Astrocyte (in vitro differentiated cells and primary cell): ENCODE results near the gene MYO1A.

ENCODE experiments used
- CTCF ChIP-seq: IDR thresholded peaks from 2 replicates; pipeline ENCODE4 v1.5.1; 2011; ENCODE audit warnings: low read depth, mild to moderate bottlenecking, inconsistent platforms, low read length, moderate library complexity; ENCODE audit not compliant: insufficient read depth
- EZH2 ChIP-seq: IDR thresholded peaks from 2 replicates; pipeline ENCODE4 v1.6.1; 2012; ENCODE audit warnings: mild to moderate bottlenecking, low read length, inconsistent platforms; ENCODE audit not compliant: insufficient read depth

- no peak for TF ChIP-seq CTCF
- no peak for TF ChIP-seq EZH2
Observed at GRCh38 chr12:56998981-56999380, 50.9 kb downstream of the MYO1A start.
